Neural cell (in vitro differentiated cells): Measurements from ENCODE around the gene GAST. TPM values are rescaled to one million over a fixed set of nuclear protein-coding genes. Genes with fewer than 3 reads are reported as not detected.

Experiments used
- H2AFZ ChIP-seq: fragments of 200-600, 300-800 bp; sonication (generic), shearing (Covaris generic); 2 replicates; pipeline ENCODE4 v1.6.0; 2014; ENCODE audit warnings: low read depth, mild to moderate bottlenecking, antibody characterized with exemption, low read length, moderate library complexity
- H3F3A ChIP-seq: fragments of 200-600 bp; shearing (Covaris generic); 2 replicates; pipeline ENCODE4 v1.6.1; 2016; ENCODE audit warnings: mild to moderate bottlenecking, moderate library complexity, mixed read lengths, antibody characterized with exemption, low read length; ENCODE audit not compliant: insufficient read depth, poor library complexity, severe bottlenecking
- H3K27ac ChIP-seq: fragments of 200-600, 300-800 bp; sonication (generic), shearing (Covaris generic); 2 replicates; pipeline ENCODE4 v1.5.1; 2014; ENCODE audit warnings: mild to moderate bottlenecking, low read length, moderate library complexity
- H3K27me3 ChIP-seq: fragments of 300-800, 200-600 bp; sonication (generic), shearing (Covaris generic); 2 replicates; pipeline ENCODE4 v1.6.0; 2014; ENCODE audit warnings: mild to moderate bottlenecking, low read depth, low read length, moderate library complexity; ENCODE audit not compliant: insufficient read depth
- H3K36me3 ChIP-seq: fragments of 300-800, 200-600 bp; sonication (generic), shearing (Covaris generic); 2 replicates; pipeline ENCODE4 v1.5.1; 2014; ENCODE audit warnings: mild to moderate bottlenecking, antibody characterized with exemption, low read length, moderate library complexity; ENCODE audit not compliant: insufficient read depth
- H3K4me2 ChIP-seq: fragments of 300-800, 200-600 bp; sonication (generic), shearing (Covaris generic); 2 replicates; pipeline ENCODE4 v1.6.0; 2014; ENCODE audit warnings: mild to moderate bottlenecking, low read length
- H3K4me3 ChIP-seq: fragments of 300-800, 200-600 bp; sonication (generic), shearing (Covaris generic); 2 replicates; pipeline ENCODE4 v1.5.1; 2014; ENCODE audit warnings: mild to moderate bottlenecking, low read length, moderate library complexity
- H3K79me2 ChIP-seq: fragments of 200-600 bp; shearing (Covaris generic); replicated peaks from 2 replicates; pipeline ENCODE4 v1.6.0; 2014; ENCODE audit warnings: mild to moderate bottlenecking, low read length, moderate library complexity; ENCODE audit not compliant: insufficient read depth
- H3K9ac ChIP-seq: fragments of 300-800, 200-600 bp; sonication (generic), shearing (Covaris generic); 2 replicates; pipeline ENCODE4 v1.6.1; 2016; ENCODE audit warnings: mild to moderate bottlenecking, low read length, mixed read lengths
- H3K9me2 ChIP-seq: fragments of 200-600 bp; shearing (Covaris generic); 2 replicates; pipeline ENCODE4 v1.6.1; 2016; ENCODE audit warnings: mild to moderate bottlenecking, low read length, mixed read lengths; ENCODE audit not compliant: insufficient read depth
- H3K9me3 ChIP-seq: fragments of 200-600, 300-800 bp; sonication (generic), shearing (Covaris generic); 2 replicates; pipeline ENCODE4 v1.6.1; 2016; ENCODE audit warnings: mild to moderate bottlenecking, mixed run types, low read length, moderate library complexity, mixed read lengths
- H4K20me1 ChIP-seq: fragments of 200-600 bp; shearing (Covaris generic); 2 replicates; pipeline ENCODE4 v1.6.1; 2016; ENCODE audit warnings: mild to moderate bottlenecking, mixed run types; ENCODE audit not compliant: insufficient read depth
- CTCF ChIP-seq: fragments of 450-650 bp; IDR thresholded peaks from 2 replicates; pipeline ENCODE4 v1.5.1; 2014; ENCODE audit warnings: antibody characterized with exemption, mild to moderate bottlenecking, moderate library complexity; ENCODE audit not compliant: poor library complexity, severe bottlenecking
- EP300 ChIP-seq: fragments of 450-650 bp; conservative IDR thresholded peaks from 2 replicates; pipeline ENCODE4 v1.6.1; 2014; ENCODE audit warnings: antibody characterized with exemption, mild to moderate bottlenecking, moderate library complexity; ENCODE audit not compliant: poor library complexity, severe bottlenecking
- EZH2 ChIP-seq: fragments of 200-600, 300-800 bp; shearing (Covaris generic), sonication (generic); IDR thresholded peaks from 2 replicates; pipeline ENCODE4 v1.6.1; 2014; ENCODE audit warnings: antibody characterized with exemption, low read length, borderline replicate concordance, mild to moderate bottlenecking; ENCODE audit not compliant: insufficient read depth, poor library complexity, severe bottlenecking
- MXI1 ChIP-seq: fragments of 450-650 bp; conservative IDR thresholded peaks from 2 replicates; pipeline ENCODE4 v1.6.1; 2014; ENCODE audit warnings: antibody characterized with exemption, mild to moderate bottlenecking; ENCODE audit not compliant: poor library complexity, severe bottlenecking
- POLR2AphosphoS5 ChIP-seq: IDR thresholded peaks from 2 replicates; pipeline ENCODE4 v1.6.1; 2012
- RAD21 ChIP-seq: fragments of 450-650 bp; conservative IDR thresholded peaks from 2 replicates; pipeline ENCODE4 v1.6.1; 2014; ENCODE audit warnings: antibody characterized with exemption, mild to moderate bottlenecking, moderate library complexity
- REST ChIP-seq: IDR thresholded peaks from 2 replicates; pipeline ENCODE4 v1.6.1; 2012; ENCODE audit warnings: borderline replicate concordance
- SMC3 ChIP-seq: fragments of 450-650 bp; conservative IDR thresholded peaks from 2 replicates; pipeline ENCODE4 v1.6.1; 2014; ENCODE audit warnings: antibody characterized with exemption, mild to moderate bottlenecking, moderate library complexity; ENCODE audit not compliant: poor library complexity
- TAF1 ChIP-seq: IDR thresholded peaks from 2 replicates; pipeline ENCODE4 v1.6.1; 2012; ENCODE audit warnings: low read depth
- polyA plus RNA-seq: library from polyadenylated mRNA; depleted of rRNA; stranded (reverse); fragments of >200 nt; gene quantifications from 2 replicates; pipeline ENCODE4 v1.2.3, GENCODE V29; 2014
- small RNA-seq, 3 experiments: library from RNA; depleted of rRNA; stranded (forward); fragments of <200 nt; gene quantifications; one replicate each; pipeline ENCODE3, GENCODE V24; 2012

GAST gene
- polyA plus RNA-seq, 1 donor from 2014 or later = not detected

- H3K4me2 ChIP-seq = no peak overlapping the region
- no peaks in the 10 kb centered on the region for H3F3A ChIP-seq
- H3K9ac ChIP-seq = no peak overlapping the region
- TF ChIP-seq REST (no peak), RAD21 (no peak), EZH2 (no peak), EP300 (no peak), SMC3 (no peak), POLR2AphosphoS5 (no peak), CTCF (no peak), MXI1 (no peak), TAF1 (no peak)
- H3K4me3 ChIP-seq = no peak overlapping the region
- H3K27ac ChIP-seq = no peak overlapping the region
- no peaks in the 10 kb centered on the region for H3K27me3 ChIP-seq
- H3K9me3 ChIP-seq = no peaks in the 10 kb centered on the region
- no peaks in the 10 kb centered on the region for H3K79me2 ChIP-seq
- H2AFZ ChIP-seq = no peak overlapping the region
- H3K9me2 ChIP-seq = no peaks in the 10 kb centered on the region
- no peaks in the 10 kb centered on the region for H4K20me1 ChIP-seq
- peaks cover 6% of the 10 kb centered on the region for H3K36me3 ChIP-seq
These were observed 51.2 kb downstream of the GAST start for GRCh38 chr17:41763327-41763726.

Small RNAs within 50 kb of the gene (small RNA-seq; reads per million reads assigned to genes)
- gene RN7SL399P (0 reads per million in 3 experiments), gene RNA5SP442 (0.03 to 0.16 (median 0.03) reads per million in 3 experiments)

Other genes with a start within 250 kb of the GAST start
- not detected in 2 replicates for gene KRT32, start 244.9 kb upstream of the GAST start, polyA plus RNA-seq
- not detected in 2 replicates for gene KRT35, start 231.2 kb upstream of the GAST start, polyA plus RNA-seq
- not detected in 2 replicates for gene KRT36, start 222.4 kb upstream of the GAST start, polyA plus RNA-seq
- gene KRT13, start 206.7 kb upstream of the GAST start, polyA plus RNA-seq = not detected in 2 replicates
- gene KRT15, start 193.4 kb upstream of the GAST start, polyA plus RNA-seq = 0.09 TPM in 1 of 2 replicates, not detected in the other
- 0.56 and 1.6 TPM in 2 replicates for gene KRT19, start 184.0 kb upstream of the GAST start, polyA plus RNA-seq
- not detected in 2 replicates for gene KRT9, start 140.3 kb upstream of the GAST start, polyA plus RNA-seq
- not detected in 2 replicates for gene KRT14, start 125.4 kb upstream of the GAST start, polyA plus RNA-seq
- not detected in 2 replicates for gene KRT16, start 99.6 kb upstream of the GAST start, polyA plus RNA-seq
- 0.78 TPM in 1 of 2 replicates, not detected in the other for gene KRT17, start 87.8 kb upstream of the GAST start, polyA plus RNA-seq
- 257 and 258 TPM in 2 replicates for gene EIF1, start 23.4 kb upstream of the GAST start, polyA plus RNA-seq
- 0.79 and 1.5 TPM in 2 replicates for gene HAP1, start 22.3 kb downstream of the GAST start, polyA plus RNA-seq
- 46.1 and 82.2 TPM in 2 replicates for gene JUP, start 74.4 kb downstream of the GAST start, polyA plus RNA-seq
- 17.8 and 20.5 TPM in 2 replicates for gene P3H4, start 99.6 kb downstream of the GAST start, polyA plus RNA-seq
- gene FKBP10, start 100.7 kb downstream of the GAST start, polyA plus RNA-seq = 3.5 and 7.6 TPM in 2 replicates
- gene NT5C3B, start 123.9 kb downstream of the GAST start, polyA plus RNA-seq = 272 and 281 TPM in 2 replicates
- 0.22 TPM in 1 of 2 replicates, not detected in the other for gene KLHL10, start 125.5 kb downstream of the GAST start, polyA plus RNA-seq
- 30.3 and 31.1 TPM in 2 replicates for gene KLHL11, start 153.1 kb downstream of the GAST start, polyA plus RNA-seq
- gene ACLY, start 206.6 kb downstream of the GAST start, polyA plus RNA-seq = 136 and 148 TPM in 2 replicates
- 5.2 and 5.7 TPM in 2 replicates for gene ODAD4, start 218.3 kb downstream of the GAST start, polyA plus RNA-seq